RCC 7860 (cell line): ENCODE measurements around the gene BRINP3.
"Not testable (repeated sequence)": the region's sequence is repeated elsewhere in the genome, so short reads cannot be mapped to it uniquely, and the experiment has no call there.

Source experiments
- DNase-seq: peaks from one replicate; pipeline ENCODE4 v3.0.0-alpha.2; 2015; ENCODE audit warnings: low spot score
- FAIRE-seq: peaks from 2 replicates; lab custom pipeline; 2012; peaks lifted over from hg19 to GRCh38; lab: Jason Lieb, UNC

The BRINP3 gene

DNA sequence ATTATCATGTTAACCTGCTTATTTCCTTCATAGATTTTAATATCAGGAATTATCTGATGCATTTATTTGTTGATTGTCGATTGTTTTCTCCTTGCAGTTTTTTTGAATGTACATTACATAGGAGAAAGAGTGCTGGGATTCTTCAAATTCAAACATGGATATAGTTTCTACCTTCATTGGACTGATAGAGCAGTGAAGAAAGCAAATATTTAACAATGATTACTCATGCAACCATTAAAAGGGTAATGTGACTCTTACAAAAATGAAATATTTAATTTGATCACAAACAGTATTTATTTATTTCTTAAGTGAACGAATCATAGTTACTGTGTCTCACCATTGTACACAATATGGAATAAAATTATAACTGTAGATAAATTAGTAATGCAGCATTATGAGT lies 350.9 kb downstream of the BRINP3 start:
- no peak for DNase-seq
- no peak for FAIRE-seq

- FAIRE-seq (no peak), DNase-seq (no peak)
Measured at GRCh38 chr1:190124068-190124467, 353.6 kb downstream of the BRINP3 start.

- FAIRE-seq, DNase-seq: not testable (repeated sequence)
Measured at GRCh38 chr1:190120564-190120963, 357.1 kb downstream of the BRINP3 start.

GRCh38 chr1:190119683-190120082 lies 358.0 kb downstream of the BRINP3 start:
- DNase-seq, result no peak
- no peak for FAIRE-seq

DNA sequence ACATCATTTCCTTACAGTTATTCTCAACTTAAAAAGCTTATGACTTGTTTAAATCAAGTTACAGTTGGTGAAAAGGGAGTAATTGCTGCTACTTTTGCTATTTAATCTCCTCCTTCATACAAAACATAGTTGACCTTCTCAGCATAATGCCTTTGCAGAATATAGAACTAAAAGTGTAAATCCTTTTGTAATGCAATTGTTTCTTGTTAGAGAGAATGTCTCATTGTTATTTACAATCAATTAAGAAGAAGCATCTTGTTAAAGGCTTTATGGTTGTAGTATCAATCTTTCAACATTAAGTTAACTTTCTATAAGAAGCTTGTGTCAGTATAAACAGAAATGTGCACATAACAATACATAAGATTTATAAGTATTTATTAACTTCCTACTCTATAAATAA lies 360.7 kb downstream of the BRINP3 start:
- DNase-seq (no peak), FAIRE-seq (no peak)

DNA sequence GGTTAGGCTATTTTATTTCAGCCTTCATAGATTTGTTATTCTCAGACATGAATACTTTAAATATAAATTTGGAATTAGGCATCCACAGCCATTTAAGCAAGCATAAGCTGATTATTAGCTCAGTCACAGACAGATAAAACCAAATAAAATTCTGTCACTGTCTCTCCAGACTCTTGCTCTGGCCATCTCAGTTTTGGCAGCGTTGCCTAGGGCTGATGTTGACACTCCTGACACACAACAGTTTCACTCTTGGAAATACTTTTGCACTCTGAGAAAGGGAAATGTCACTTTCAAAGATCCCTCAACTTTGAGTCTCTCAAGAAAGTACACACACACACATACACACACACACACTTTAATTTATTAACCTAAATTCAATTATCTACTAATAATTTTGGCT lies 372.7 kb downstream of the BRINP3 start:
- no peak for FAIRE-seq

DNA sequence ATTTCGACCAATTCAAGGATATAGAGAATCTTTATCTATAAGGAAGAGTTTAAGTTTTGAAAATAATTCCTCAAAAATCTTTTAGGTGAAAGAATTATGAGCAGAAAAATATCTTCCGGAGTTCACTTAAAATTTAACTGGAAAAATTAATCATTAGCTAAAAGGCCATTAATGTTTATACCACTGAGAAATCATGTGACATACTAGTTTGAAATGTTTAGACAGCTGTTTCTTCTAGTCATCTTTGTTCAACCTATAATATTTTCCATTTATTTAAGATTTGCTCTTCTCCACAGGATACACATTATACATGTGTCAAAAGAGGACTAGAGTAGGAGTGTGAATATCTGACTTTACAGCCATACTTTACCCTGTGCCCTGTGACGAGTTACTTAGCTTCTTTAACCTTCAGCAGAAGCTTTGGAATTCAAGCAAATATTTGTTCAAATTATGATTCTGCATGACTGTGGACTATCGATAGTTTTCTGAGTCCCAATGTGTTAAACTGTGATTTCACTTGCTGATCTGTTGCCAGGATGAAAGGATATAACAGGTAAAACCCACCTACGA lies 374.8 kb downstream of the BRINP3 start:
- FAIRE-seq (peak; percentile 67), DNase-seq (no peak)

More for the DNA sequence above, 372.7 kb downstream of the BRINP3 start:
- DNase-seq, result no peak

DNA sequence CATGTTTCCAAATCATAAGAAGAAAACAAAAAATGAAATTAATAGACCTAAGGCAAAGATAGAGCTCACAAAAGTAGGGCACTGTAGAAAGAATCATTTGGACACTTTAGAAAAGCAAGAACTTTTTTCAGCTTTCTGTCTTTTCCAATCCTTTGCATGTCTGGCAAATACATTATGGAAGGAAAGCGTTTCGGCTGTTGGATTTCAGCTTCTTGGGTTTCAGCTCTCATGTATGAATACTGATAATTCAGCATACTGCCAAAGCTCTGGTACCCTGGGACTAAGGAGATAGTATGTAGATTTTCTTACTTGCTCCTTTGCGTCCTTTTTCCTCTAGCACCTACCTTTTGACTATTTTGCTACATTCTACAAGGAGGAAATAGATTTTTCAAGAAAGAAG lies 375.9 kb downstream of the BRINP3 start:
- FAIRE-seq (no peak), DNase-seq (no peak)

DNA sequence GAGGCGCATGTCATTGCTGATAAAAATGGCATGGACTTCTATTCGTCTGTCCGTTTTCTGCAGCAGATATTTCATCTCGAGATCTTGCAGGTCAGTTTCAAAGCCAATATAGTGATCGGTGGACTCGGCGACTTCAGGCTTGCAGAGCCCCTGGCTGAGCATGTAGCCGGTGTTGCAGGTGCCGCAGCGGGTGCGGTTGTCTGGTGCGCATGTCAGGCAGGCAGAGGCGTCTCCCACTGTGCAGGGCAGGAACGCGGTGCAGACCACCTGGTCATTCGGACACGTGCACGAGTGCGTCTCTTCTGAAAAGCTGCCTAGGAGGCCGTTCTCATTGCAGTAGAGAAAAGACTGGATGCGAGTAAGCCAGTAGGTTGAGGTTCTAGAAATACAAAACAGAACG lies 378.9 kb downstream of the BRINP3 start:
- DNase-seq, result no peak
- FAIRE-seq, result no peak

GRCh38 chr1:190098107-190098506 lies 379.6 kb downstream of the BRINP3 start:
- FAIRE-seq, result no peak
- no peak for DNase-seq

DNA sequence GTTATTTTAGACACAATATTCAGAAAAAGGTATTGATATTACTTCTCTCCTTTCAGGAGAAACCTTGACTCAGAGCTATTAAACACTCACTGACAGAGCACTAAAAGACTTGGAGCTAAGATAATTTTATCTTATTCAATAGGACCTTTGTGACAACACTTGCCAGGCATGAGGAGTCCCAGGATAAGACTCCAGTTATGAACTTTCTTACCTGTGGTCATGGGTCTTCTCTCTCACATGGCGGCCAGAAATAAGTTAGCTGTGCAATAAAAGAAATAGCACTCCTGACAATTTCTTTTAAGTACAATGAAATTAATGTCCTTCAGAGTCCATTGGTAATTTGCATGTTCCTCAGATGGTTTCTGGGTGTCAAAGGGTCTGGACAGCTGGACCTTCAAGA lies 382.1 kb downstream of the BRINP3 start:
- DNase-seq (no peak), FAIRE-seq (no peak)

- DNase-seq (no peak), FAIRE-seq (no peak)
Measured at GRCh38 chr1:190084552-190084951, 393.1 kb downstream of the BRINP3 start.

- FAIRE-seq (no peak), DNase-seq (no peak)
Measured at GRCh38 chr1:190068304-190068703, 409.4 kb downstream of the BRINP3 start.

DNA sequence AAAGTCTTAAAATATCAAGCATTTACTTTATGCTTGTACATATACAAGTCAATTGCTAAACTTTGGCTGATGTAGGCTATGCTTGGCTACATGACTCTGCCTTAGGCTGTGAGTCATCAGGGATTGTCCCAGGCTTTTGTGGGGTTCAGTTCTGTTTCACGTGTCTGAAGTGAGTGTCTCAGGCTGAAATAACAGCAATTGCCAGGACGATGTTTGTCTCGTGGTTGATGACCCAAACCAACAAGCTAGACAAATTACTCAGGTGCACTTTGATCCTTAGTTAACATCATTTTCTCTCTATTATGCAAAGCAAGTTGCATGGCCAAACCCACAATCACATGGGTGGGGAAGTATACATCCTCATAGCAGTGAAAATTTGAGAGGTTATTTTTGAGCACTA lies 410.1 kb downstream of the BRINP3 start:
- FAIRE-seq, result no peak
- DNase-seq, result peak; percentile 29

DNA sequence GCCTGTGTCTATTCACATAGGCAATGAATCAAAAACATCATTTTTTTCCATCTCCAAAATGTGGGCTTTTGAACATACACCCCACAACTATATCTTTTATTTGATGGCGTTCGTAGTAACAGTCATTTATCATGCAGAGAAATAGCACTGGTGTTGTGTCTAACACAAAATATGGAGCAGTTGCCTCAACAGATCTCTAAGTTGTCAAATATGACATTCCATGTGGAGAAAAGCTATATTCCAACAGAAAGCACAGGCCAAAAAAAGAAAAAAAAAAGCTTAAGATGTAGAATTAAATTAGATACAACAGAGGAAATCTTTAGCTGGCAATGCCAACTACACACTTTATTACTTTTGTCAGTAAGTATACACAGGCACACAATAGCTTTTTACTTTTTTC lies 411.7 kb downstream of the BRINP3 start:
- DNase-seq (no peak), FAIRE-seq (no peak)

- FAIRE-seq, result no peak
- DNase-seq, result no peak
Measured at GRCh38 chr1:190049314-190049713, 428.4 kb downstream of the BRINP3 start.
